ENCODE results near the gene VIL1.

The VIL1 gene

DNA sequence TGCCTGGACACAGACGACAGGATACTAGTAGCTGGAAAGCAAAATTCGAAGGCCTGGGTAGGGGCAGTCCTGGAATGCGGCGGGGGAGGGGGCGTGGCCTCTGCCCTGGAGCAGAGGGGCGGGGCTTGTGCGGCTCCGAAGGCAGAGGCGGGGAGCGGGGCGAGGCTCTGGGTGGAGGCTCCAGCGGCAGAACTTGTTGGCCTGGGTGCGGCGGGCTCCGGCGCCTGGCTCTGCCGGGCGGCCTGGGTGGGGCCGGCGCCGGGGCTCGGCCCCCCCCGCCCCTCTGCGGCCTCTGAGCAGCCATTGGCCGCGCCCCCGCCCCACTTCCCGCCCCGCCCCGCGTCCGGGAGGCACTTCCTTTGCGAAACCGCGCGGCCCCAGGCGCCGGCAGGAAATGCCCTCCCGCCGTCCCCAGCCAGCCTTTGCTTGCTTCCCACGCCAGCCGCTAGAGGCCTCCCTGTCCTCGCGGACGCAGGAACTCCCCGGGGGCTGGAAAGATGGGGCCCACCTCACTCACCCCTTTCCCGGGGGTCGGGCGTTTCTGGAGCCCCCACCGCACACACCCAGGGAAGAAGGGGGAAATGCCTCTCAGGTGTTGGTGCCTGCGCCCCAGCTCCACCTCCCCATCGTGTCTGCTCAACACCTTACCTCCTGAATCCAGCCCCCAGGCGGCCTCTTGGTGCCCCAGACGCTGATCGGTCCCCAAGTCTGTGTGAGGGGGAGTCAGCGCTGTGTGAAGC is 12.5 kb upstream of the VIL1 start:
- TF ChIP-seq, protein P1, sequence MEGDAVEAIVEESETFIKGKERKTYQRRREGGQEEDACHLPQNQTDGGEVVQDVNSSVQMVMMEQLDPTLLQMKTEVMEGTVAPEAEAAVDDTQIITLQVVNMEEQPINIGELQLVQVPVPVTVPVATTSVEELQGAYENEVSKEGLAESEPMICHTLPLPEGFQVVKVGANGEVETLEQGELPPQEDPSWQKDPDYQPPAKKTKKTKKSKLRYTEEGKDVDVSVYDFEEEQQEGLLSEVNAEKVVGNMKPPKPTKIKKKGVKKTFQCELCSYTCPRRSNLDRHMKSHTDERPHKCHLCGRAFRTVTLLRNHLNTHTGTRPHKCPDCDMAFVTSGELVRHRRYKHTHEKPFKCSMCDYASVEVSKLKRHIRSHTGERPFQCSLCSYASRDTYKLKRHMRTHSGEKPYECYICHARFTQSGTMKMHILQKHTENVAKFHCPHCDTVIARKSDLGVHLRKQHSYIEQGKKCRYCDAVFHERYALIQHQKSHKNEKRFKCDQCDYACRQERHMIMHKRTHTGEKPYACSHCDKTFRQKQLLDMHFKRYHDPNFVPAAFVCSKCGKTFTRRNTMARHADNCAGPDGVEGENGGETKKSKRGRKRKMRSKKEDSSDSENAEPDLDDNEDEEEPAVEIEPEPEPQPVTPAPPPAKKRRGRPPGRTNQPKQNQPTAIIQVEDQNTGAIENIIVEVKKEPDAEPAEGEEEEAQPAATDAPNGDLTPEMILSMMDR (IDR thresholded peaks at IDR 0.05; ENCODE audit: insufficient read depth, low read length, missing control alignments): peak; percentile 95
- ChIA-PET CTCF (interaction anchor here (0.6 to 2.9 kb wide), 8 partner anchors 10 to 443 kb away, joined by 3 to 23 read pairs (median 4); partner anchors contain the start of gene PNKD), POLR2A (interaction anchor here (1.0 to 2.0 kb wide), 2 partner anchors 9 to 10 kb away, joined by 3 to 11 read pairs; no protein-coding TSS in a partner anchor)
- DNase-seq (ENCODE audit: low read depth, low spot score): peak; percentile 57
- peak overlapping the region; percentile 54 for H3K4me3 ChIP-seq (ENCODE audit: low read depth, low read length)

DNA sequence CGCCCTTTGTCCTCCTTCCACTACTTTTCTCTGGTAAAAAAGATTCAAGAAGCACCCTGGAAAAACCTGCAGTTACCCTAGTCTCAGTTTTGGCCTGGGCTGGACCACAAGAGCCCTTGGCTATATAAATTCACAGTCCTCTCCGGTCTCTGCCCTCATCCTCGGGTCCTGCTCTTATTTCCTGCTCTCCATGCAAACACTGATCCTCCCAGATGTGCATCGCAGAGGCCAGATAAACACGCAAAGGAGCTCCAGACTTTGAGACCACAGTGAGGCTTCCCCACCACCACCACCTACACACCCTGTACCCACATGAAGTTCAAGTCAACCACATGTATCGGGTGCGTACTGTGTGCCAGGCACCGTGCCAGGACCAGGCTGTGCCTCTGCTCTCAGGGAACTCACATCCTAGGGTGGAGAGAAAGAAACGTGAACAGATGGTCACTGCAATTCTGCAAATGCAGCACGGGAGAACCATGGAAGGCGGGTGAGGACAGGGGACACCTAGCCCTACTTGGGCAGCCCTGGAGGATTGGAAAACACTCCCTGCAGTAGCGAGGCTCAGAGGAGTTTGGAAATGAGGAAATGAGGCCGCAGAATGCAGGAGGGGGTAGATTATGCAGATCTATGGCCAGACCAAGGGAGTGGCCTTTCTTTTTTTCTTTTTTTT is 11.8 kb upstream of the VIL1 start:
- CTCF ChIA-PET: interaction anchor here (1.1 to 2.8 kb wide), 4 partner anchors 58 to 241 kb away, joined by 3 to 22 read pairs (median 6); partner anchors contain the start of gene PNKD
- no peak for DNase-seq (ENCODE audit: low read depth, low spot score)
- TF ChIP-seq, protein P1 (IDR thresholded peaks at IDR 0.05; ENCODE audit: insufficient read depth, low read length, missing control alignments): no peak
- peak overlapping the region; percentile 54 for H3K4me3 ChIP-seq (ENCODE audit: low read depth, low read length)
- POLR2A ChIA-PET: interaction anchor here (2.0 kb wide), 1 partner anchor 11 kb away, joined by 11 read pairs; no protein-coding TSS in a partner anchor

DNA sequence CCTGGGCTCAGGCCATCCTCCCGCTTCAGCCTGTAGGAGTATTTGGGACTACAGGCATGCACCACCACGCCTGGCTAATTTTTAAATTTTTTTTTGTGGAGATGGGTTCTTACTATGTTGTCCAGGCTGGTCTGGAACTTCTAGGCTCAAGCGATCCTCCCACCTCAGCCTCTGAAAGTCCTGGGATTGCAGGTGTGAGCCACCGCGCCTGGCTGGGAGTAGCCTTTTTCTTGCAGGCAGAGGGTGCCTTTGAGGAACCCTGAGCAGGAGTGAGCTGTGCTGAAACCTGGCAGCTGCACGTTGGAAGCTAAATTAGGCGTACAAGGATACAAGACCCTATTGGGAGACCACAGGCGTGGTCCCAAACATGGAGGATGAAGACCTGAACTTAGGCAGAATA is 11.2 kb upstream of the VIL1 start:
- no peak for DNase-seq (ENCODE audit: low read depth, low spot score)
- TF ChIP-seq, protein P1 (IDR thresholded peaks at IDR 0.05; ENCODE audit: insufficient read depth, low read length, missing control alignments): no peak
- ChIA-PET CTCF (interaction anchor here (2.8 kb wide), 1 partner anchor 58 kb away, joined by 22 read pairs; no protein-coding TSS in a partner anchor), POLR2A (no interaction called here)
- H3K4me3 ChIP-seq (ENCODE audit: low read depth, low read length): no peak overlapping the region

DNA sequence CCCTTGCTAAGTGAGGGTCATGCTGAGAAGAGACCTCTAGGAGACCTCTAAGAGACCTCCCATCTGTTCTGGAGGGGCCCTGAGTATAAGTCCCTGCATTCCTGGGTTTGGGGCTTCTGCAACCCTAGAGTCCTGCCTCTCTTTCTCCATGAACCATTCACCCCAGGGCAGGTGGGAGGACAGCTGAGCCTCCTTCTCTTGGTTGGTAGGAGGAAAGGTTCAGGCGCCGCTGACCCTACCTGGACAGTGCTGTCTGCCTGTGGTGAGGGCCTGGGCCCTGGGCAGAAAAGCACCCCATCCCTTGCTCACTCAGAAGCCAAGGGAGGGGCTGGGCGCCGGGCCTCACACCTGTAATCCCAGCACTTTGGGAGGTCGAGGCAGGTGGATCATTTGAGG is 604 bp upstream of the VIL1 start:
- ChIA-PET POLR2A (no interaction called here), CTCF (no interaction called here)

DNA sequence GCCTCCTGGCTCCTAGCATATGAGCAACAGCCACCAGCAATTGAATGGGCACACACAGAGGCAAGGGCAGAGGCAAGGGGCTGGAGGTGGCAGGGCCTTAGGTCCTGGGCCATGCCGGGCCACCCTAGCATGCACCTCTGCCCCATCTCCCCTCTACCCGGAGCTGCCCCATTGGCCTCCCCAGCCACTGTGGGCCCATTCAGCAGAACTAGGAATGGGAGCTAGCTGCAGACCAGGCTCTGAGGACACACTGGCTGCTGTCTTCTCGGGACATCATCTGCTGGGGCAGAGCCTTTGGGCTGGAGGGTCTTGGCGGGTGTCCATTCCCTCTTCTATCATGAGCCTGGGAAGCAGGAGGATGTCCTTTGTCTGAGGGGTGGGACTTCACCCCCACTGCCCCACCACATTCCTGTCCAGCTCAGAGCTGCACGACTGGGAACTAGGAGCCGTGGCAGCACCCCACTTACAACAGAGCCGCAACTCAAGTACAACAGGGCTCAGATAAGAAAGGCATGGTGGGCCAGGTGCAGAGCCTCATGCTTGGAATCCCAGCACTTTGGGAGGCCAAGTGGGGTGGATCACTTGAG is 800 bp downstream of the VIL1 start:
- ChIA-PET POLR2A (no interaction called here), CTCF (no interaction called here)

More for the DNA sequence above, 604 bp upstream of the VIL1 start:
- no peak overlapping the region for H3K4me3 ChIP-seq (ENCODE audit: low read depth, low read length)
- no peak for DNase-seq (ENCODE audit: low read depth, low spot score)
- TF ChIP-seq, protein P1 (IDR thresholded peaks at IDR 0.05; ENCODE audit: insufficient read depth, low read length, missing control alignments): no peak

More for the DNA sequence above, 800 bp downstream of the VIL1 start:
- TF ChIP-seq, protein P1 (IDR thresholded peaks at IDR 0.05; ENCODE audit: insufficient read depth, low read length, missing control alignments): no peak
- H3K4me3 ChIP-seq (ENCODE audit: low read depth, low read length): no peak overlapping the region
- DNase-seq (ENCODE audit: low read depth, low spot score): no peak
